ENCODE data around the gene EIF5.

EIF5 gene

GRCh38 chr14:103311171-103311997, 22.7 kb upstream of the EIF5 start:
- DNase-seq, result no peak

- no peak for DNase-seq
Measured at GRCh38 chr14:103312006-103312635, 21.9 kb upstream of the EIF5 start.

- no peak for DNase-seq
Measured at GRCh38 chr14:103313704-103314103, 20.3 kb upstream of the EIF5 start.

- DNase-seq, result no peak
Measured at GRCh38 chr14:103314496-103315277, 19.4 kb upstream of the EIF5 start.

GRCh38 chr14:103315351-103315911, 18.6 kb upstream of the EIF5 start:
- DNase-seq, result no peak

GRCh38 chr14:103315941-103316340, 18.1 kb upstream of the EIF5 start:
- DNase-seq, result no peak

- no peak for DNase-seq
Measured at GRCh38 chr14:103316721-103317121, 17.3 kb upstream of the EIF5 start.

- DNase-seq, result no peak
Measured at GRCh38 chr14:103317251-103317650, 16.8 kb upstream of the EIF5 start.

- no peak for DNase-seq
Measured at GRCh38 chr14:103317976-103318580, 16.0 kb upstream of the EIF5 start.

GRCh38 chr14:103318750-103319419, 15.2 kb upstream of the EIF5 start:
- no peak for DNase-seq

- DNase-seq, result no peak
Measured at GRCh38 chr14:103319422-103319821, 14.6 kb upstream of the EIF5 start.

- DNase-seq, result no peak
Measured at GRCh38 chr14:103326078-103326477, 8.0 kb upstream of the EIF5 start.

- no peak for DNase-seq
Measured at GRCh38 chr14:103328941-103329340, 5.1 kb upstream of the EIF5 start.

GRCh38 chr14:103329401-103330347, 4.4 kb upstream of the EIF5 start:
- DNase-seq, result no peak

GRCh38 chr14:103330536-103330935, 3.5 kb upstream of the EIF5 start:
- no peak for DNase-seq

- DNase-seq, result no peak
Measured at GRCh38 chr14:103332143-103332919, 1.7 kb upstream of the EIF5 start.

GRCh38 chr14:103334644-103335622, 896 bp downstream of the EIF5 start:
- peak; percentile 67 for DNase-seq

- no peak for DNase-seq
Measured at GRCh38 chr14:103336191-103336590, 2.2 kb downstream of the EIF5 start.

GRCh38 chr14:103337794-103338193, 3.8 kb downstream of the EIF5 start:
- DNase-seq, result no peak

All from CD4-positive, alpha-beta T cell treated with Interleukin-12 subunit alpha and Interleukin-12 subunit beta, for 1 hour (primary cell).